GM21825 (cell line): ENCODE measurements around the gene OLFM1.

Source experiments
- ATAC-seq: cut with Tn5 transposase; IDR thresholded peaks from one replicate; pipeline ENCODE4 v1.9.1; 2021; ENCODE audit warnings: mild to moderate bottlenecking, moderate library complexity; ENCODE audit not compliant: unreplicated experiment

The OLFM1 gene

GRCh38 chr9:135129137-135129695, 41.7 kb downstream of the OLFM1 start:
- ATAC-seq = no peak

GRCh38 chr9:135130207-135130976, 42.9 kb downstream of the OLFM1 start:
- no peak for ATAC-seq

GRCh38 chr9:135131488-135131887, 44.0 kb downstream of the OLFM1 start:
- no peak for ATAC-seq

- ATAC-seq = no peak
Measured at GRCh38 chr9:135132008-135132407, 44.5 kb downstream of the OLFM1 start.

GRCh38 chr9:135134268-135135022, 47.0 kb downstream of the OLFM1 start:
- no peak for ATAC-seq

- ATAC-seq = no peak
Measured at GRCh38 chr9:135135171-135135928, 47.9 kb downstream of the OLFM1 start.

GRCh38 chr9:135135929-135136315, 48.5 kb downstream of the OLFM1 start:
- no peak for ATAC-seq

- no peak for ATAC-seq
Measured at GRCh38 chr9:135136481-135136880, 49.0 kb downstream of the OLFM1 start.

GRCh38 chr9:135136991-135137832, 49.7 kb downstream of the OLFM1 start:
- ATAC-seq = no peak

GRCh38 chr9:135138078-135138855, 50.8 kb downstream of the OLFM1 start:
- no peak for ATAC-seq

- no peak for ATAC-seq
Measured at GRCh38 chr9:135139366-135139959, 52.0 kb downstream of the OLFM1 start.

GRCh38 chr9:135141183-135141774, 53.8 kb downstream of the OLFM1 start:
- no peak for ATAC-seq

GRCh38 chr9:135144581-135145170, 57.2 kb downstream of the OLFM1 start:
- ATAC-seq = no peak

GRCh38 chr9:135145312-135145711, 57.8 kb downstream of the OLFM1 start:
- no peak for ATAC-seq

- no peak for ATAC-seq
Measured at GRCh38 chr9:135146241-135146640, 58.8 kb downstream of the OLFM1 start.

GRCh38 chr9:135146766-135147473, 59.5 kb downstream of the OLFM1 start:
- ATAC-seq = no peak

GRCh38 chr9:135147474-135147805, 60.0 kb downstream of the OLFM1 start:
- no peak for ATAC-seq

- no peak for ATAC-seq
Measured at GRCh38 chr9:135147938-135148337, 60.5 kb downstream of the OLFM1 start.
